GM12878 (cell line): ENCODE measurements around the gene FAM20A. TPM values are rescaled to one million over a fixed set of nuclear protein-coding genes. Genes with fewer than 3 reads are reported as not detected.

Experiments used
- ATAC-seq: fragments of 200-7000 bp; cut with Tn5 transposase; 3 replicates; pipeline ENCODE4 v1.9.1; 2020; ENCODE audit warnings: mild to moderate bottlenecking, moderate library complexity
- BruUV-seq: library from RNA; stranded (reverse); fragments of 400-500 nt; replicated peaks from 2 replicates; lab custom pipeline; 2021; lab: Mats Ljungman, UMichigan
- CTCF ChIA-PET: fragments of 300-600 bp; sonication (Branson Sonifier 250); formaldehyde crosslinking; extraction: SDS; loops from one replicate; lab custom pipeline; 2021; ENCODE audit warnings: inconsistent platforms; lab: Yijun Ruan, JAX
- POLR2A ChIA-PET: fragments of 350-600 bp; formaldehyde crosslinking; extraction: SDS; loops from one replicate; lab custom pipeline; 2021; ENCODE audit warnings: inconsistent platforms; lab: Charles Lee
- RAD21 ChIA-PET: fragments of 300-600 bp; sonication (Branson Sonifier 250); formaldehyde crosslinking; loops from one replicate; lab custom pipeline; 2023; ENCODE audit warnings: antibody characterized with exemption; ENCODE audit not compliant: unreplicated experiment; lab: Charles Lee
- SMC1A ChIA-PET: fragments of 300-600 bp; sonication (Branson Sonifier 250); formaldehyde crosslinking; loops from one replicate; lab custom pipeline; 2023; ENCODE audit not compliant: unreplicated experiment, uncharacterized antibody; lab: Charles Lee
- DNase-seq: peaks from one replicate; pipeline ENCODE4 v3.0.0-alpha.2; 2011; ENCODE audit warnings: low read depth, low spot score
- FAIRE-seq: peaks from 3 replicates; lab custom pipeline; 2011; peaks lifted over from hg19 to GRCh38; lab: Jason Lieb, UNC
- H2AFZ ChIP-seq: 2 replicates; pipeline ENCODE4 v1.6.0; 2011; ENCODE audit warnings: low read depth, low read length, control low read depth; ENCODE audit not compliant: control insufficient read depth
- H3K27ac ChIP-seq: 2 replicates; pipeline ENCODE4 v1.5.1; 2011; ENCODE audit warnings: control low read depth; ENCODE audit not compliant: control insufficient read depth, insufficient read depth
- H3K27me3 ChIP-seq, 2 experiments: replicated peaks in 1 of 2; 2 replicates each; pipeline versions ENCODE4 v1.6.0 to v1.6.1; 2011; ENCODE audit warnings: low read length in 1 of 2; ENCODE audit not compliant: control insufficient read depth in 2 of 2, insufficient read depth in 2 of 2
- H3K36me3 ChIP-seq, 2 experiments: 2 replicates each; pipeline ENCODE4 v1.5.1; 2011; ENCODE audit warnings: low read length in 1 of 2; ENCODE audit not compliant: control insufficient read depth in 2 of 2, insufficient read depth in 2 of 2
- H3K4me1 ChIP-seq: 2 replicates; pipeline ENCODE4 v1.6.1; 2011; ENCODE audit warnings: mild to moderate bottlenecking, low read length, moderate library complexity, mixed read lengths; ENCODE audit not compliant: control insufficient read depth, insufficient read depth
- H3K4me2 ChIP-seq: 2 replicates; pipeline ENCODE4 v1.6.0; 2011; ENCODE audit warnings: control low read depth; ENCODE audit not compliant: control insufficient read depth, insufficient read depth
- H3K4me3 ChIP-seq: fragments of 200-600 bp; sonication (generic); 2 replicates; pipeline ENCODE4 v1.5.1; 2016
- H3K79me2 ChIP-seq: 2 replicates; pipeline ENCODE4 v1.6.0; 2011; ENCODE audit warnings: low read length; ENCODE audit not compliant: control insufficient read depth, insufficient read depth
- H3K9ac ChIP-seq: 2 replicates; pipeline ENCODE4 v1.8.0; 2011; ENCODE audit warnings: low read length, control low read depth, mixed read lengths; ENCODE audit not compliant: control insufficient read depth, insufficient read depth
- H3K9me3 ChIP-seq: replicated peaks from 3 replicates; pipeline ENCODE4 v1.5.1; 2011; ENCODE audit warnings: mild to moderate bottlenecking, low read length; ENCODE audit not compliant: control insufficient read depth, insufficient read depth
- H4K20me1 ChIP-seq: 2 replicates; pipeline ENCODE4 v1.6.0; 2011; ENCODE audit not compliant: control insufficient read depth, insufficient read depth
- E2F4 ChIP-seq: IDR thresholded peaks from 2 replicates; pipeline ENCODE4 v1.6.1; 2012; ENCODE audit warnings: low read depth, low read length, improper control_type of control experiment
- EED ChIP-seq: sonication (generic); IDR thresholded peaks from 2 replicates; pipeline ENCODE4 v1.6.1; 2016; ENCODE audit warnings: antibody characterized with exemption, low read depth
- EP300 ChIP-seq, 2 experiments: fragments of 150-350 bp in 1 of 2; IDR thresholded peaks; 2 replicates each; pipeline ENCODE4 v1.6.1; 2011 to 2012; ENCODE audit warnings: low read depth in 2 of 2, low read length in 2 of 2, borderline replicate concordance in 1 of 2, improper control_type of control experiment in 1 of 2, inconsistent platforms in 1 of 2; ENCODE audit not compliant: control insufficient read depth in 1 of 2
- FOXK2 ChIP-seq: fragments of 450-650 bp; IDR thresholded peaks from 2 replicates; pipeline ENCODE4 v1.6.1; 2017; ENCODE audit warnings: mild to moderate bottlenecking, moderate library complexity
- KLF5 ChIP-seq: fragments of 450-650 bp; IDR thresholded peaks from 2 replicates; pipeline ENCODE4 v1.6.1; 2014; ENCODE audit warnings: mild to moderate bottlenecking; ENCODE audit not compliant: partially characterized antibody
- MLLT1 ChIP-seq: fragments of 450-650 bp; IDR thresholded peaks from 2 replicates; pipeline ENCODE4 v1.6.1; 2016; ENCODE audit warnings: mild to moderate bottlenecking
- MXI1 ChIP-seq: fragments of 150-350 bp; IDR thresholded peaks from 2 replicates; pipeline ENCODE4 v1.6.1; 2011; ENCODE audit warnings: low read depth, mild to moderate bottlenecking, inconsistent platforms, low read length, improper control_type of control experiment
- MYC ChIP-seq: IDR thresholded peaks from 2 replicates; pipeline ENCODE4 v1.6.1; 2011; ENCODE audit warnings: mild to moderate bottlenecking, low read length, moderate library complexity, inconsistent platforms; ENCODE audit not compliant: insufficient read depth, insufficient replicate concordance, insufficient read length, severe bottlenecking
- NFIC ChIP-seq: IDR thresholded peaks from 2 replicates; pipeline ENCODE4 v1.6.1; 2012; ENCODE audit warnings: low read depth, mild to moderate bottlenecking, inconsistent platforms, low read length, moderate library complexity
- NFYB ChIP-seq: IDR thresholded peaks from 2 replicates; pipeline ENCODE4 v1.6.1; 2011; ENCODE audit warnings: low read depth, mild to moderate bottlenecking, low read length, improper control_type of control experiment, moderate library complexity; ENCODE audit not compliant: insufficient read depth
- SMAD5 ChIP-seq: IDR thresholded peaks from 2 replicates; pipeline ENCODE4 v1.6.1; 2016; ENCODE audit warnings: antibody characterized with exemption, low read depth
- SUZ12 ChIP-seq: fragments of 200-600 bp; sonication (generic); IDR thresholded peaks from one replicate; pipeline ENCODE4 v1.6.1; 2018; ENCODE audit warnings: antibody characterized with exemption, mild to moderate bottlenecking; ENCODE audit not compliant: unreplicated experiment
- ZNF24 ChIP-seq: fragments of 450-650 bp; IDR thresholded peaks from 2 replicates; pipeline ENCODE4 v1.6.1; 2017; ENCODE audit warnings: antibody characterized with exemption, mild to moderate bottlenecking
- ZNF592 ChIP-seq: fragments of 450-650 bp; IDR thresholded peaks from 2 replicates; pipeline ENCODE4 v1.6.1; 2017; ENCODE audit warnings: mild to moderate bottlenecking, moderate library complexity
- WGBS: methylation state at CpG from one replicate; pipeline ENCODE4 v1.1.6; 2016; ENCODE audit warnings: low lambda C conversion rate; ENCODE audit not compliant: insufficient replicate concordance, insufficient coverage; ENCODE audit errors: missing lambda C conversion rate; 5-methylcytosine and 5-hydroxymethylcytosine counted together
- in situ Hi-C: fragments of 300-500 bp; cut with MboI; formaldehyde crosslinking; loops from 9 replicates; pipeline ENCODE4 v1.14.3; 2018; ENCODE audit warnings: mixed read lengths
- intact Hi-C: fragments of 100-400 bp; cut with micrococcal nuclease; formaldehyde crosslinking; loops from one replicate; pipeline ENCODE4 v1.14.2; 2022; ENCODE audit not compliant: unreplicated experiment
- polyA plus RNA-seq, 11 experiments: library from polyadenylated mRNA; depleted of rRNA in 4 of 11; unstranded in 6 of 11; stranded (reverse) in 5 of 11; fragments of >200 nt; fragmentation: Nextera tagmentation in 4 of 11; fragmentation: Illumina TruSeq in 1 of 11; extraction: Ambion mirVana in 4 of 11; extraction: Trizol in 1 of 11; gene quantifications; 1 replicate in 1 of 11; 2 replicates in 10 of 11; pipeline versions ENCODE4 v1.2.1 to v1.2.3, GENCODE V29; 2011 to 2016; ENCODE audit warnings: inconsistent platforms in 2 of 11, missing spikeins in 2 of 11, low read depth in 1 of 11
- total RNA-seq, 4 experiments: library from RNA; depleted of rRNA in 3 of 4; stranded (reverse); fragments of >200 nt in 3 of 4; fragmentation: Illumina TruSeq in 1 of 4; extraction: Trizol in 1 of 4; gene quantifications; 2 replicates each; pipeline versions ENCODE4 v1.2.1 to v1.2.3, GENCODE V29; 2013 to 2021

The FAM20A gene
- total and polyA plus RNA-seq, 10 of the 15 experiments (the other 5 are each of a cell fraction or from before 2014, with no cell fraction given) = 0.13 TPM; not detected in 9

- Histone ChIP-seq H3K9ac (no peak overlapping the region), H3K79me2 (no peaks in the 10 kb centered on the region), H3K27ac (peak overlapping the region; percentile 82), H4K20me1 (no peaks in the 10 kb centered on the region), H3K4me2 (peak overlapping the region; percentile 84), H3K27me3 (no peaks in the 10 kb centered on the region), H3K4me3 (peak overlapping the region; percentile 18; the same call in 1 of the 2 replicates), H2AFZ (no peak overlapping the region; the same call in 1 of the 2 replicates), H3K36me3 (no peaks in the 10 kb centered on the region), H3K4me1 (peaks cover 26% of the 10 kb centered on the region), H3K9me3 (no peaks in the 10 kb centered on the region)
- intact Hi-C loops (loop anchor here (1.0 kb wide), 1 partner anchor 14 kb away; the partner anchor contains the start of gene PRKAR1A), in situ Hi-C loops (no loop called here)
- peak; percentile 94 for ATAC-seq
- RAD21 ChIA-PET = interaction anchor here (0.6 to 3.1 kb wide), 14 partner anchors 9 to 848 kb away, joined by 3 to 43 read pairs (median 4); partner anchors contain the start of genes AMZ2, PRKAR1A and WIPI1
- FAIRE-seq = peak; percentile 98
- peak; percentile 94 for DNase-seq
- 0% methylated on average over 3 of the region's 3 CpGs for WGBS
- SMC1A ChIA-PET = interaction anchor here (0.6 to 8.3 kb wide), 26 partner anchors 9 to 727 kb away, joined by 3 to 97 read pairs (median 5); partner anchors contain the start of gene PRKAR1A
- no TSS peak for BruUV-seq
- POLR2A ChIA-PET = interaction anchor here (0.6 to 4.4 kb wide), 14 partner anchors 9 to 327 kb away, joined by 3 to 46 read pairs (median 5); partner anchors contain the start of gene PRKAR1A
- CTCF ChIA-PET = interaction anchor here (0.9 to 6.2 kb wide), 20 partner anchors 9 to 478 kb away, joined by 3 to 59 read pairs (median 4); partner anchors contain the start of genes PRKAR1A and WIPI1
- TF ChIP-seq EED (peak; percentile 85), MLLT1 (peak; percentile 71), MYC (no peak), FOXK2 (peak; percentile 17; the same call in 1 of the 2 replicates), E2F4 (peak; percentile 9; the same call in 1 of the 2 replicates), EP300 (IDR thresholded peaks at IDR 0.05; ENCODE audit: borderline replicate concordance in 1 of 2, control insufficient read depth in 1 of 2, low read depth in 2 of 2, low read length in 2 of 2) (peak; percentile 66 to 98), ZNF24 (no peak), NFIC (peak; percentile 74), MXI1 (peak; percentile 50; the same call in 1 of the 2 replicates), SMAD5 (no peak), KLF5 (peak; percentile 78), NFYB (no peak), ZNF592 (no peak), SUZ12 (no peak)
These were observed 103.3 kb downstream of the FAM20A start for GRCh38 chr17:68497885-68498319.
